Measurements from ENCODE around the gene CLIC4. TPM values are rescaled to one million over a fixed set of nuclear protein-coding genes. Genes with fewer than 3 reads are reported as not detected.
"Not testable (repeated sequence)": the region's sequence is repeated elsewhere in the genome, so short reads cannot be mapped to it uniquely, and the experiment has no call there.

CLIC4 gene
- total RNA-seq, 1 experiment from 2014 or later = 217 TPM

DNA sequence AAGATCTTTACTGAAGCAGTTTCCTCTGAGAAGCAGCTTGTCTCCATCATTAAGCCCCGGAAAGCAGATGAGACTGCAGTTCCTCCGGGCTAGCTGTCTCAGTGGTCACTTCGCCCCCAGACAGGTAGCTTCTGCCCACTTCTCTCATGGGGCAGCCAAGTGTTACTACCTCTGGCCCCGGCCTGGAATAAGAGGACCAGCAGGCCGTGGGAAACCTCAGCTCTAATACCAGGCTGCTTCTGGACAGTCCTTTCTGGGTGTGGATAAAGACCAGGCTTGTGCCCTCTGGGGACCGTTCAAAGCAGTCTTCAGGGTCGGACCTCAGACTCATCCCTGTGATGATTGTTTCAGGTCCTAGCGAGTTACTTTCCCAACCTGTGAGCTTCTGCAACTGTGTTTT is 130.0 kb downstream of the CLIC4 start:
- no peak for DNase-seq (ENCODE audit: low spot score)

DNA sequence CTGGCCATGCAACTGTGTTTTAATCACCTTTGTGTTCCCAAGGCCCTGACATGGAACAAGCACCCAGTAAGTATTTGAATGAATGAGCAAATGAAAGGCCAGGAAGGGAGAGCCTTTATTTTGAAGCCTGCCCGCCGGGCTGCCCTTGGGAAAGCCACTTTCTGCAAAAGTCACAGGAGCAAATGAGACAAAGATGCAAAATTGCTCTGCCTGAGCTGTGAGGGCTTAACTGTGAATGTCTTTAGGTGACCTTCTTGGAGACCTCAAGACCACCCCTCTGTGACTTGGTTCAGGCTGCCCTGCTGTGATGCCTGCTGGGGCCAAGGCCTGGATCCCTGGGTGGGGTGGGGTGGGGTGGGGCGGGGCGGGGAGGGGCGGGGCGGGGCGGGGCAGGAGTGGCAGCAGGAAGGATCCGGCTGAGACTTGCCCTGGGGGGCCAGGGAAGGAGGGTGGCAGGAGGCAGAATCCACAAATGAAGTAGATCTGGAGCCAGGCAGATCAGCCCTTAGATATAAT is 130.8 kb downstream of the CLIC4 start:
- DNase-seq (ENCODE audit: low spot score) = no peak

DNA sequence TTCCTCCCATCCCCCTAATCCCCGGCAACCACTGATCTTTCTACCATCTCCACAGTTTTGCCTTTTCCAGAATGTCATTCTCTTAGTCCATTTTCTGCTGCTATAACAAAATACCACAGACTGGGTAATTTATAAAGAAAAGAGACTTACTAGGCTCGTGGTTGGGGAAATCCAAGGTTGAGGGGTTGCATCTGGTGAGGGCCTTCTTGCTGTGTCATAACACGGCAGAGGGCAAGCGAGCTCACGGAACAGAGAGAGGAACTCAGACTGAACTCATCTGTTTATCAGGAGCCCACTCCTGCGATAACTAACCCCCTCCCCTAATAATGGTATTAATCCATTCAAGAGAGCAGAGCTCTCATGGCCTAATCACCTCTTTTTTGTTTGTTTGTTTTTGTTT is 132.8 kb downstream of the CLIC4 start:
- no peak for DNase-seq (ENCODE audit: low spot score)

DNA sequence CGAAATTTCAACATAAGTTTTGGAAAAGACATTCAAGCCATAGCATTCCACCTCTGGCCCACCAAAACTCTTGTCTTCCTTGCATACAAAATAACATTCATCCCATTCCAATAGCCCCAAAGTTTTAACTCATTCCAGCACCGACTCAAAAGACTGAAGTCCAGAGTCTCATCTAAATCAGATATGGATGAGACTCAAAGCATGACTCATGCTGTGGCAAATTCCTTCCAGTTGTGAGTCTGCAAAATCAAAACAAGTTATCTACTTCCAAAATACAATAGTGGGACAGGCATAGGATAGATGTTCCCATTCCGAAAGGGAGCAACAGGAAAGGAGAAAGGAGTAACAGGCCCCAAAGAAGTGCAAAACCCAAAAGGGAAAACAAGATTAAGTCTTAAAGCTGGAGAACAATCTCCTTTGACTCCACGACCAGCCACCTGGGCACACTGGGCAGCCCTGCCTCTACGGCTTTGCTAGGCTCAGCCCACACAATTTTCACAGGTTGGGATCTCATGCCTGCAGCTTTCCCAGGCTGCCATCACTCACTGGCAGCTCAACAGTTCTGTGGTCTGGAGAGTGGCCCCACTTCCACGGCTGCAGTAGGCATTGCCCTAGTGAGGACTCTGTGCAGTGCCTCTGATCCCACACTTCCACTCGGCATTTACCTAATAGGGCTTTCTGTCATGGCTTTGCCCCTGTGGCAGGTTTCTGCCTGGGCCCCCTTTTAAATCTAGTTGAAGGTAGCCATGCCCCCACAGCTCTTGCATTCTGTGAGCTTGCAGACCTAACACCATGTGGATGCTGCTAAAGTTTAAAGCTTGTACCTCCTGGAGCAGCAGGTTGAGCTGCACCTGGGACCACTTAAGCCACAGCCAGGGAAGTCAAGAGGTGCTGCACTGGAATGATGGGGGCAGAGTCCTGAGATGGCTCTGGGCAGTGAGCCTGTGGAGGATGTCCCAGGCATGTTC is 133.8 kb downstream of the CLIC4 start:
- DNase-seq (ENCODE audit: low spot score) = no peak

DNA sequence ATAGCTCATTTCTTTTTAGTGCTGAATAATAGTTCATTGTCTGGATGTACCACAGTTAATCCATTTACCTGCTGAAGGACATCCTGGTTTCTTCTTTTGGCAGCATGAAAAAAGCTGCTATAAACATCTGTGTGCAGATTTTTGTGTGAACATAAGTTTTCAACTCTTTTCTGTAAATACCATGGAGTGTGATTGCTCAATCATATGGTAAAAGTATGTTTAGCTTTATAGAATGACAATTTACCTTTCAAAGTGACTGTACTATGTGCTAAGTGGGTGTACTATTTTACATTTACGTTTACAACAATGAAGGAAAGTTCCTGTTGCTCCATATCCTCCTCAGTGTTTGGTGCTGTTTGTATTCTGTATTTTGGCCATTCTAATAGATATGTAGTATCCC is 135.8 kb downstream of the CLIC4 start:
- DNase-seq (ENCODE audit: low spot score) = no peak

DNA sequence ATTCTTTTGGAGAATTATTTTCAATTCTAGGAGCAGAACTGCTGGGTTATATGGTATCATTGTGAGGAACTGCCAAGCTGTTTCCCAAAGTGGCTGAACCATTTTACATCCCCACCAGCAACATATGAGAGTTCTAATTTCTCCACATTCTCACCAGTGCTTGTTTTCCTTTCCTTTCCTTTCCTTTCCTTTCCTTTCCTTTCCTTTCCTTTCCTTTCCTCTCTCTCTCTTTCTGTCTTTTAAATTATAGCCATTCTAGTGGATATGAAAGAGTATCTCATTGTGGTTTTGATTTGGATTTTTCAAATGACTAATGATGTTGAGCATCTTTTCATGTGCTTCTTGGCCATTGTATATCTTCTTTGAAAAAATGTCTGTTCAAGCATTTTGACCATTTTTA is 139.5 kb downstream of the CLIC4 start:
- no peak for DNase-seq (ENCODE audit: low spot score)

DNA sequence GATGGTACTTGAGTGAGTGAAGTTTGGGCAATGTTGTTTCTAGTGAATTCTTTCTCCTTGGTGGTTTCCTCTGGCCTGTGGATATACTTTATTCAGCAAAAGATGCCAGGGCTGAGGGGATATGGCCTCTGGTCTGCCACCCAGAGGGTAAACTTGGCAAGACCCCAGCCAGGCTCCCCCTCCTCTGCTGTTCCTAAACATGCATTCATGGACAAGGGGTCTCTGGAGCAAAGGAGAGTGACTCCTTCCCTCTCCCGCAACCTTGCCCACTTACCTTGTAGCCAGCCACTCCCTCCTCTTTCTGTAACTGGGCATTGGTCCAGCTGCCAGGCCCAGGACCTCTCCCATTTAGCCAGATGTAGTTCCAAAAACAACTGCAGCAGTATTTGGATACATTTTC is 141.0 kb downstream of the CLIC4 start:
- DNase-seq (ENCODE audit: low spot score) = no peak

DNA sequence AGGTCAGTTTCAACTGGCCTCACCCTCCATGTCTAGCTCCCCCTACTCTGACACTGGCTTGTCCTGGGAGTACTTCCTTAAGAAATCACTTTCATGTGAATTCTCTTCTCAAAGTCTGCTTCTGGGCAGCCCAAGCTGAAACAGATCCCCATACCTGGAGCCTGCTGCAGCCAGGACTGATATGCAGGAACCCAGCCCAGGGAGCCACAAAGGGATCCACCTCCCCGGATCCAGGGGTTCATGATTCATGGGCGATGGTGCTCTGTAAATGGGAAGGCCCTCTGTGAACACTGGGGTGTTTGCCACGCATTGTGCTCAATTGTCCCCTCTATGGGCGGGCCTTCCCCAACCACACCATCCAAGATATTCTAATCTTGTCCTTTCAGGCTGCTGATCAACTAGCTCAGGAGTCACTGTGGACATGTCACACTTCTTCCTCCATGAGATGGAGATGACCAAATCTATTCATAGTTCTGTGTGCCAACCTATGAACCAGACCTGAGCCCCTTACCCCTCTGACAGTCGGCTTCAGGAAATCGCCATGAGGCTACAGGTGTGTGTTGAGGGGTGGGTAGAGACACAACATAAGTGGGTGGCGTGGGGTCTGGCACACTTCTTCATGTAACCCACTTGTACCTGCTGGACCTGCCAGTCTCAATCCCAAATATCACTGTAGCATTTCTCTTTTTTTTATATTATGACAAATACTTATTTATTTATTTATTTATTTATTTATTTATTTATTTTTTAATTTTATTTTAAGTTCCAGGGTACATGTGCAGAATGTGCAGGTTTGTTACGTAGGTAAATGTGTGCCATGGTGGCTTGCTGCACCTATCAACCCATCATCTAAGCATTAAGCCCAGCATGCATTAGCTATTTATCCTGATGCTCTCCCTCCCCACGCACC is 143.1 kb downstream of the CLIC4 start:
- DNase-seq (ENCODE audit: low spot score) = no peak

DNA sequence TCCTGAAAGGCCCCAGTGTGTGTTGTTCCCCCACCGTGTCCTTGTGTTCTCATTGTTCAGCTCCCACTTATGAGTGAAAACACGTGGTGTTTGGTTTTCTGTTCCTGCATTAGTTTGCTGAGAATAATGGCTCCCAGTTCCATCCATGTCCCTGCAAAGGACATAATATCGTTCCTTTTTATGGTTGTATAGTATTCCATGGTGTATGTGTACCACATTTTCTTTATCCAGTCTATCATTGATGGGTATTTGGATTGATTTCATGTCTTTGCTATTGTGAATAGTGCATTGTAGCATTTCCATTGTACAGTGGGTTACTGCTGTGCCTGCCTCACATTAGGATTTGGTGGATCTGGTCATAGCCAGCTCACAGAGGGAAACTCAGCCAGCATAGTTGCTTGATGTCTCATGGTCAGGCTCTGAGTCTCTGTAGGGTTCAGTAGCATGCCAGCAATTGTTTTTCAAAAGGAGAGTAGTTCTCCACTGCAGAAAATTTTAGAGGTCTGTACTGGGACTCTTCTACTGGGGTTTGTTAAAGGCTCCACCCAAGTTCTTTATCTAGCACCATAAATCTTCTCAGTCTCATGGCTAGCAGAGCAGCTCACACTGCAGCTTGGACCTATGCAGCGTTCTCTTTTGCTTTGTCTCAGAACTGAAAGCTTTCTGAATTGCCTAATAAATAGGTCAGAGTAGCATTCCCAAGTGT is 143.9 kb downstream of the CLIC4 start:
- no peak for DNase-seq (ENCODE audit: low spot score)

DNA sequence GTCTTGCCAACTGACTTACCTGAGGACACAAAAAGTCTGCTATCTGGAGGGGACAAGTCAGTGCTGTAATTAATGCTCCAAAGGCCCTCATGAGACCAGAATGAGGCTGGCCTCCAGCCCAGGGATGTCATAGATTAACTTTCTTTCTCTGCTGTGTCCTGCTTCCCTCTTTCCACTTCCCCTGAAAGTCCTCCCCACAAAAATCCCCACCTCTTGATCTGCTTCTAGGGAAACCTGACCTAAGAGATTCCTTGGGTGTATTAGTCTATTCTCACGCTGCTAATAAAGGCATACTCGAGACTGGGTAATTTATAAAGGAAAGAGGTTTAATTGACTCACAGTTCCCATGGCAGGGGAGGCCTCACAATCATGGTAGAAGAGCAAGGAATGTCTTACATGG is 145.6 kb downstream of the CLIC4 start:
- DNase-seq (ENCODE audit: low spot score) = no peak

DNA sequence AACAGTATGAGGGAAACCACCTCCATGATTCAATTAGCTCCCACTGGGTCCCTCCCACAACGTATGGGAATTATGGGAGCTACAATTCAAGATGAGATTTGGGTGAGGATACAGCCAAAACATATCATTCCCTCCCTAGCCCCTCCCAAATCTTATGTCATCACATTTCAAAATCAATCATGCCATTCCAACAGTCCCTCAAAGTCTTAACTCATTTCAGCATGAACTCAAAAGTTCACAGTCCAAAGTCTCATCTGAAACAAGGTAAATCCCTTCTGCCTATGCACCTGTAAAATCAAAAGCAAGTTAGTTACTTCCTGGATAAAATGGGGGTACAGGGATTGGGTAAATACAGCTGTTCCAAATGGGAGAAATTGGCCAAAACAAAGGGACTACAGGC is 146.1 kb downstream of the CLIC4 start:
- DNase-seq (ENCODE audit: low spot score) = not testable (repeated sequence)

DNA sequence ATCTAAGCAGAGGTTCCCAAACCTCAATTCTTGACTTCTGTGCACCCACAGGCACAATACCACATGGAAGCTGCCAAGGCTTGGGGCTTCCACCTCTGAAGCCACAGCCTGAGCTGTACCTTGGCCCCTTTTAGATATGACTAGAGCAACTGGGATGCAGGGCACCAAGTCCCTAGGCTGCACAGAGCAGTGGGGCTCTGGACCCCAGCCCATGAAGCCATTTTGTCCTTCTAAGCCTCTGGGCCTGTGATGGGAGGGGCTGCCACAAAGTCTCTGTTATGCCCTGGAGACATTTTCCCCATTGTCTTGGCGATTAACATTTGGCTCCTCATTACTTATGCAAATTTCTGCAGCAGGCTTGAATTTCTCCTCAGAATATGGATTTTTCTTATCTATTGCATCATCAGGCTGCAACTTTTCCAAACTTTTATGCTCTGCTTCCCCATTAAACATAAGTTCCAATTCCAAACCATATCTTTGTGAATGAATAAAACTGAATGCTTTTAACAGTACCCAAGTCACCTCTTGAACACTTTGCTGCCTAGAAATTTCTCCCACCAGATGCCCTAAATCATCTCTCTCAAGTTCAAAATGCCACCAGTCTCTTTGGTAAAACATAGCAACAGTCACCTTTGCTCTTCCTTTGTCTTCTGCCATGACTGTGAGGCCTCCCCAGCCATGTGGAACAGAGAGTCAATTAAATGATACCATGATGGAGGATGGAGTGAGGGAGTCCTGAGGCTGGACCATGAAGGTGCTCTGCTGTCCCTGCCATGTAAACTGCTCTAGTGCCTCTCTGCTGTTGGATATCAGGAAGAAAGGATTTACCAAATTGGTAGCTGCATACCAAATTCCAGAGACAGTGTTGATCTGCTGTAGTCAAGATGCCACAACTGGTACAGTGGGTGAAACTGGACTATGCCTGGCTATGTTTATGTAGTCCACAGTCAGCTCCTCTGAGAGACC is 147.2 kb downstream of the CLIC4 start:
- DNase-seq (ENCODE audit: low spot score) = no peak

DNA sequence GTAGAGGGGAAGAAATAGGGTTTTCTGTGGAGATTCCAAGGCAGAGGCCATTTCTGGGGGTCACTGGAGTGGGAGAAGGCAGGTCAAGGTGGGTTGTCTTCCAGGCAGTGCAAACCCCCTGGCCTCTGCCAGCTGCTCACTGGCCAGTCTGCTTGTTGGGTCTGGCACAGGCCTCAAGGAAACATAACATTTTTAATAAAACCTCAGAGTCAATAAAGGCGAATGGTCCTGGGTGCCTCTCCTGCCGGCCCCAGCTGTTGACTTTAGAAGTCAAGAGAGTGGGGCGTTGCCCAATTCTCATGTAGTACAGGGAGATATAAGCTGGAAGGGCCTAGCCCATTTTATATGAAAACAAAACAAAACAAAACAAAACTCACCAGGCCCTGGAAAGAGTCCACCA is 148.2 kb downstream of the CLIC4 start:
- DNase-seq (ENCODE audit: low spot score) = no peak

Other genes with a start within 250 kb of the CLIC4 start
- gene RCAN3, start 242.6 kb upstream of the CLIC4 start, total RNA-seq (2014; rRNA removed; shearing (Covaris generic)) = 3.7 and 10.8 TPM in 2 replicates
- gene NCMAP, start 189.4 kb upstream of the CLIC4 start, total RNA-seq (2014; rRNA removed; shearing (Covaris generic)) = not detected in 2 replicates
- gene SRRM1, start 102.1 kb upstream of the CLIC4 start, total RNA-seq (2014; rRNA removed; shearing (Covaris generic)) = 21.0 and 34.3 TPM in 2 replicates
- 2.9 and 4.7 TPM in 2 replicates for gene RUNX3, start 184.8 kb downstream of the CLIC4 start, total RNA-seq (2014; rRNA removed; shearing (Covaris generic))

All from H4 (cell line).